Hematopoietic multipotent progenitor cell (in vitro differentiated cells): ENCODE measurements around the gene SYT2. TPM values are rescaled to one million over a fixed set of nuclear protein-coding genes. Genes with fewer than 3 reads are reported as not detected.
"Not testable (repeated sequence)": the region's sequence is repeated elsewhere in the genome, so short reads cannot be mapped to it uniquely, and the experiment has no call there.

Experiments used
- DNase-seq, 3 donors: peaks; one replicate each; pipeline ENCODE4 v3.0.0-alpha.2; 2011 to 2015; ENCODE audit warnings: low read depth in 2 of 3, low spot score in 2 of 3
- total RNA-seq: library from RNA; depleted of rRNA; stranded (reverse); fragments of >200 nt; gene quantifications from one replicate; pipeline ENCODE4 v1.2.3, GENCODE V29; 2012

The SYT2 gene
- not detected for total RNA-seq

GRCh38 chr1:202710070-202711045 lies at the start of gene SYT2:
Gene SYT2 (minus strand): TSS chr1:202710454. CDS start chr1:202605772, 104,682 bp downstream.
- peak in 2 of 3 donors; percentile 21 to 57 for DNase-seq

GRCh38 chr1:202756391-202756790 lies 46.1 kb upstream of the SYT2 start:
- no peak for DNase-seq

- DNase-seq = no peak
Measured at GRCh38 chr1:202754293-202754692, 44.0 kb upstream of the SYT2 start.

GRCh38 chr1:202752774-202753173 lies 42.5 kb upstream of the SYT2 start:
- peak in 2 of 3 donors; percentile 3 to 6 for DNase-seq

GRCh38 chr1:202750761-202751160 lies 40.5 kb upstream of the SYT2 start:
- DNase-seq = peak in 1 of 3 donors; percentile 26

- DNase-seq = no peak
Measured at GRCh38 chr1:202750024-202750423, 39.8 kb upstream of the SYT2 start.

- DNase-seq = no peak
Measured at GRCh38 chr1:202745323-202745888, 35.2 kb upstream of the SYT2 start.

GRCh38 chr1:202744770-202745169 lies 34.5 kb upstream of the SYT2 start:
- not testable (repeated sequence) for DNase-seq

GRCh38 chr1:202742496-202742895 lies 32.2 kb upstream of the SYT2 start:
- DNase-seq = no peak

GRCh38 chr1:202733251-202733650 lies 23.0 kb upstream of the SYT2 start:
- DNase-seq = no peak

- DNase-seq = no peak
Measured at GRCh38 chr1:202728951-202729350, 18.7 kb upstream of the SYT2 start.

- DNase-seq = no peak
Measured at GRCh38 chr1:202725526-202725925, 15.3 kb upstream of the SYT2 start.

- DNase-seq = no peak
Measured at GRCh38 chr1:202723708-202724107, 13.5 kb upstream of the SYT2 start.

GRCh38 chr1:202723046-202723445 lies 12.8 kb upstream of the SYT2 start:
- DNase-seq = not testable (repeated sequence)

GRCh38 chr1:202716654-202717053 lies 6.4 kb upstream of the SYT2 start:
- no peak for DNase-seq

GRCh38 chr1:202714202-202714601 lies 3.9 kb upstream of the SYT2 start:
- not testable (repeated sequence) for DNase-seq

- DNase-seq = no peak
Measured at GRCh38 chr1:202713110-202713509, 2.9 kb upstream of the SYT2 start.

- no peak for DNase-seq
Measured at GRCh38 chr1:202711949-202712635, 1.8 kb upstream of the SYT2 start.

GRCh38 chr1:202709276-202710041 lies 795 bp downstream of the SYT2 start:
- DNase-seq = peak in 2 of 3 donors; percentile 18 to 34

GRCh38 chr1:202708456-202709275 lies 1.6 kb downstream of the SYT2 start:
- DNase-seq = no peak
